Neural cell (in vitro differentiated cells): Measurements from ENCODE around the gene MAD1L1.

Source experiments
- EZH2 ChIP-seq: fragments of 200-600, 300-800 bp; shearing (Covaris generic), sonication (generic); IDR thresholded peaks from 2 replicates; pipeline ENCODE4 v1.6.1; 2014; ENCODE audit warnings: antibody characterized with exemption, low read length, borderline replicate concordance, mild to moderate bottlenecking; ENCODE audit not compliant: insufficient read depth, poor library complexity, severe bottlenecking
- POLR2AphosphoS5 ChIP-seq: IDR thresholded peaks from 2 replicates; pipeline ENCODE4 v1.6.1; 2012
- TF ChIP-seq, protein P1 (sequence below): fragments of 450-650 bp; IDR thresholded peaks from 2 replicates; pipeline ENCODE4 v1.5.1; 2014; ENCODE audit warnings: antibody characterized with exemption, mild to moderate bottlenecking, moderate library complexity; ENCODE audit not compliant: poor library complexity, severe bottlenecking
- TF ChIP-seq, protein P2 (sequence below): IDR thresholded peaks from 2 replicates; pipeline ENCODE4 v1.6.1; 2012; ENCODE audit warnings: borderline replicate concordance

DNA sequence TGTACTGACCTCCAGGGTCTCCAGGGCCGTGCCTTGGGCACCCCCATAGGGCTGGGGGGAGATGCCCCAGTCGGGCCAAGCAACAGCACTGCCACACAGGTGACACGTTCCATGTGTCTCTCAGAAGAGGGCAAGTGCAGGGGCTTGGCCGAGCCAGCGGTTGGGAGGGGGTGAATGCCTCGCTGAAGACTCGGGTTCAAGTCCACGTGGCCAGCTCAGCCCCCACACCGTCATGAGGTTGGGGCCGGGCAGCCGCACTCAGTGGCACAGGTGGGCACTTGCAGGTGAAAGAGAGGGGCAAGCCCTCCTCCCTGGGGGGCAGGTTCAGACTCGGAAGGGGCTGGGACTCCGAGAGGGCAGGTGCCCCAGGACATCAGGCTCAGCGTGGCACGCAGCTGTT lies 153.8 kb downstream of the MAD1L1 start:
- TF ChIP-seq EZH2 (no peak), POLR2AphosphoS5 (no peak)
- TF ChIP-seq, protein P1, sequence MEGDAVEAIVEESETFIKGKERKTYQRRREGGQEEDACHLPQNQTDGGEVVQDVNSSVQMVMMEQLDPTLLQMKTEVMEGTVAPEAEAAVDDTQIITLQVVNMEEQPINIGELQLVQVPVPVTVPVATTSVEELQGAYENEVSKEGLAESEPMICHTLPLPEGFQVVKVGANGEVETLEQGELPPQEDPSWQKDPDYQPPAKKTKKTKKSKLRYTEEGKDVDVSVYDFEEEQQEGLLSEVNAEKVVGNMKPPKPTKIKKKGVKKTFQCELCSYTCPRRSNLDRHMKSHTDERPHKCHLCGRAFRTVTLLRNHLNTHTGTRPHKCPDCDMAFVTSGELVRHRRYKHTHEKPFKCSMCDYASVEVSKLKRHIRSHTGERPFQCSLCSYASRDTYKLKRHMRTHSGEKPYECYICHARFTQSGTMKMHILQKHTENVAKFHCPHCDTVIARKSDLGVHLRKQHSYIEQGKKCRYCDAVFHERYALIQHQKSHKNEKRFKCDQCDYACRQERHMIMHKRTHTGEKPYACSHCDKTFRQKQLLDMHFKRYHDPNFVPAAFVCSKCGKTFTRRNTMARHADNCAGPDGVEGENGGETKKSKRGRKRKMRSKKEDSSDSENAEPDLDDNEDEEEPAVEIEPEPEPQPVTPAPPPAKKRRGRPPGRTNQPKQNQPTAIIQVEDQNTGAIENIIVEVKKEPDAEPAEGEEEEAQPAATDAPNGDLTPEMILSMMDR, result no peak
- TF ChIP-seq, protein P2, sequence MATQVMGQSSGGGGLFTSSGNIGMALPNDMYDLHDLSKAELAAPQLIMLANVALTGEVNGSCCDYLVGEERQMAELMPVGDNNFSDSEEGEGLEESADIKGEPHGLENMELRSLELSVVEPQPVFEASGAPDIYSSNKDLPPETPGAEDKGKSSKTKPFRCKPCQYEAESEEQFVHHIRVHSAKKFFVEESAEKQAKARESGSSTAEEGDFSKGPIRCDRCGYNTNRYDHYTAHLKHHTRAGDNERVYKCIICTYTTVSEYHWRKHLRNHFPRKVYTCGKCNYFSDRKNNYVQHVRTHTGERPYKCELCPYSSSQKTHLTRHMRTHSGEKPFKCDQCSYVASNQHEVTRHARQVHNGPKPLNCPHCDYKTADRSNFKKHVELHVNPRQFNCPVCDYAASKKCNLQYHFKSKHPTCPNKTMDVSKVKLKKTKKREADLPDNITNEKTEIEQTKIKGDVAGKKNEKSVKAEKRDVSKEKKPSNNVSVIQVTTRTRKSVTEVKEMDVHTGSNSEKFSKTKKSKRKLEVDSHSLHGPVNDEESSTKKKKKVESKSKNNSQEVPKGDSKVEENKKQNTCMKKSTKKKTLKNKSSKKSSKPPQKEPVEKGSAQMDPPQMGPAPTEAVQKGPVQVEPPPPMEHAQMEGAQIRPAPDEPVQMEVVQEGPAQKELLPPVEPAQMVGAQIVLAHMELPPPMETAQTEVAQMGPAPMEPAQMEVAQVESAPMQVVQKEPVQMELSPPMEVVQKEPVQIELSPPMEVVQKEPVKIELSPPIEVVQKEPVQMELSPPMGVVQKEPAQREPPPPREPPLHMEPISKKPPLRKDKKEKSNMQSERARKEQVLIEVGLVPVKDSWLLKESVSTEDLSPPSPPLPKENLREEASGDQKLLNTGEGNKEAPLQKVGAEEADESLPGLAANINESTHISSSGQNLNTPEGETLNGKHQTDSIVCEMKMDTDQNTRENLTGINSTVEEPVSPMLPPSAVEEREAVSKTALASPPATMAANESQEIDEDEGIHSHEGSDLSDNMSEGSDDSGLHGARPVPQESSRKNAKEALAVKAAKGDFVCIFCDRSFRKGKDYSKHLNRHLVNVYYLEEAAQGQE, result no peak
